GM12864 (cell line): ENCODE data around the gene EPS15.

Experiments used
- DNase-seq: peaks from one replicate; pipeline ENCODE4 v3.0.0-alpha.2; 2011; ENCODE audit warnings: low read depth
- H3K4me3 ChIP-seq: 2 replicates; pipeline ENCODE4 v1.5.1; 2011; ENCODE audit warnings: mild to moderate bottlenecking, low read depth, low read length, control low read depth
- CTCF ChIP-seq: IDR thresholded peaks from 2 replicates; pipeline ENCODE4 v1.5.1; 2011; ENCODE audit warnings: low read depth, mild to moderate bottlenecking, moderate library complexity, low read length, control low read depth, inconsistent platforms; ENCODE audit errors: missing control alignments

Gene EPS15

DNA sequence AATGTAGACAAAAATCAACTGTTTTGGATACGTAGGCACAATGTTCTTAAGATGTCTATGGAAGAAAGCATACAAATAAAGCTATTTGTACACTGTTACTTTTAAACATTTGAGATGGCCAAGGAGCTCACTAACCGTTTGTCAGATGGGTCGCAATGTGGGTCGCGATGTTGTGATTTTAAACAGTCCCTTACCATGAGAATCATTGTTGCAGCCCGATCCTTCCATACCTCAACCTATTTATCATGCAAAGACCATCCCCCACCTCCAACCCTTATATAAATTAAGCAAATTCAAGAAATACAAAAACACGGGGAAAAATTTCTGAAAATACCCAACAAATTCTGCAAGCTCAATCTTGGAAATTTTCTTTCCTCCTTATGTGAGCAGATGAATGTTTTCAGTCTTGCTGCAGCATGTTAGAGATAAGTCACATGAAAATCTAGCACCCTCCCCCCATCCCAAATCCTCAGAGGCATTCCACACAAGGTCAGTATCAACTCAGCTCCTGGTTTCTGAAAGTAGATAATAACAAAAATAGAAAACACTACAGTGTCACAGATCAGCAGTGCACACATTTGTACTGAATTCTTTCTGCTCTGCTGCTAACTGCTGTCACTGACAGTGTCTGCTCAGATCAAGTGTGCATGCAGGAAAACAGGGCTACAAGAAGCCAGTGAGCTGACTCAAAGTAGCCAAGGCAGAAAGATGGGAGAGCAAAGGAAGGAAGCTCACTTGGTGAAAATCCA, 95.8 kb downstream of the EPS15 start:
- no peak for DNase-seq
- no peak for TF ChIP-seq CTCF
- H3K4me3 ChIP-seq: no peak overlapping the region

DNA sequence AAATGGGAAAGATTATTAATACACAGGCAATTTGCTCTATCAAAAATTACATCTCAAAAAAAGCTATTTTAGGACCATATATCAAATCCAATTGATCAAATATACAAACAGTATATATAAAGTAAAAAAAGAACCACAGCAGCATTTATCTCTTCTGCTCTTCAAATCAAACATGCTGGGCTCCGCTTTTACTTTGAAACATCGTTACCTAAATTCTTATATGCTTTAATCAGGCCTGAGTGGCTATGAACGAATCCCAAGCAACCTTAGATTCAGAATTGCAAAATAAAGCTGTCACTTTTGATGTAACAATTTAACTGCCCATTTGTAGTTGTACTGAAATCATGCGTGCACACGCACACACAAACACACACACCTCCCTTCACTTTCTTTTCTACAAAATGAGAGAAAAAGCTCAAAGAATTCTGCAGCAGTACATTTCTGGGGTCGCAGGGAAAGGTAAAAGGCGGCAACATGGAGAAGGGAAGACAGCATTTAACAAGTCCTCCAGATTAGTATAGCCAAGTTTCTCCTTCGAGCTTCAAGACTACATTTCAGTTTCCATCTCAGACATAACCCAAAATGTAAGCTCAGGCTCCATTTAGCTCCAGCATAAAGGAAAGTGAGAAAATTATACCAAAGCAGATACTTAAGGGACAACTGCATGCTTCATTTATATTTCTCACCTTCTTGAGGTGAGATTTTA, 96.5 kb downstream of the EPS15 start:
- DNase-seq: no peak
- H3K4me3 ChIP-seq: no peak overlapping the region
- TF ChIP-seq CTCF: no peak

DNA sequence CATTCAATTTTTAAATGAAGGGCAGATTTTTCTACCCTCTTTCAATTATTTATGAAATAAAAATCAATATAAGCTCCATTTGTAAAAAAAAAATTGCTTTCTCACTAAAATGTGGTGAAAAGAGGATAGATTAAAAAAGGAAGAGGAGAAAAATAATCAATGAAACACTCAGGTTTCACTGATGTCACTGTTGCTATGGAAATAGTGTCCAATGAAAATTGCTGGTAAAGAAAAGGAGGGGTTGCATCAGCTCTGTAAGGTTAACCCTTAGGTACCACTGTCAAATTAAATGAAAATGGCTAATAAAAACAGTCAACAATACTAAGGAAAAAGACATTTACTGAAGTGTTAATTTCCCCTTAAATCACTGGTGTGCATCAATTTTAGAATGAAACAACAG, 97.1 kb downstream of the EPS15 start:
- no peak for DNase-seq
- no peak for TF ChIP-seq CTCF
- no peak overlapping the region for H3K4me3 ChIP-seq

DNA sequence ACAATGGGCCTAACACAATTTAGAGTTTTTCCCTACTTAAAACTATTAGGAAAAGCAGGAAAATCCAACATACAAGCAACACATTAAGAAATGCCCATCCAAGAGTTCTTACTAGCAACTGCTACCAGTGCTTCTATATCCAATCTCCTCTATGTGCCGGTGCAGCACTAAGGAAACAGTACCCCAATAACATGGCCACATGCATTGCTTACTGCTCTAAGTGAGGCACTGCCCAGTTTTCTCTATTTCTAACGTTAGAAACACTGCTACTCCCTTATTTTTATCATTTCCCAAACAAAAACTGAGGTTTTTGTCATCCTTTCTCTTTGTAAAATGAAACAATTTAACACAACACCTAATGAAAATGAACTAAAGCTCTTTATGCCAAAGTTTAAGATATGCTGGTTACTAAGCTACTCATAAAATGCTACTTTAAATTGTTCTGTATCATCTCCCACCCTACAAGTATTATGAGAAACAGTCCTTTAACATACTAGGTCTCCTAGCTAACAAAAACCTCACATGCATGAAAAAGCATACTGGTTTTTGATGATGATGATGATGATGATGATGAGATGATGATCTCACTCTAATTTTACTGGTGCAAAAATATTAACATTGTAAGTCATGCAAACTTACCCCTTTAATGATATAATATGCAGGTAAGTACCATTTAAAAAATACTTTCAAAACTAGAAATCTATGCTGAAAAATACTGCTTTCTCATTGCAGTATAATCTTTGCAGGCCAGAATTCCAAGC, 98.0 kb downstream of the EPS15 start:
- no peak for DNase-seq
- no peak for TF ChIP-seq CTCF
- no peak overlapping the region for H3K4me3 ChIP-seq

DNA sequence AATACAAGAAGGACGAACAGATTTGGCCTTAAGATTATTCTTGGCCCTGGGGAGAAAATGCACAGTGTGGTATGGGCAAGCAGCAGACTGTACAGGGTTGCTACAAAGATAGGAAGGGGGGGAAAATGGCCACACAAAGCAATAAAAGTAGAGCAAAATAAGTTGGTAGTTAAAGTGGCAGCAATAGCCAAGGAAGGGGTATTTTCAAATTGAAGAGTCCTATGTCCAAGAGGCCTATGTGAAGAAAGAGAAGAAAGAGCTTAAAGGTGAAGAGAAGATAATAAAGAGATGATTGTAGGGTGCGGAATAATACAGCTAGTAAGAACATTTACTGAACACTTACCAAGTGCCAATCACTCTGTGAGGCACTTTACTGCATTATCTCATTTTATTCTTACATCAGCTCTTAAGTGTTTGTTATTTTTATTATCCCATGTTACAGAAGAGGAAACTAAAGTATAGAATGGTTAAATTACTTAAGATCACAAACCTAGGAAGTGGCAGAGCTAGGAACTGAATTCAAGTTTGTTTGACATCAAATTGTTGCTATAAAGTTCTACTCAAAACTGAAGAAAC, 100.6 kb downstream of the EPS15 start:
- DNase-seq: no peak
- TF ChIP-seq CTCF: no peak
- H3K4me3 ChIP-seq: no peak overlapping the region

GRCh38 chr1:51417496-51418383, 101.3 kb downstream of the EPS15 start:
- DNase-seq: no peak
- no peak overlapping the region for H3K4me3 ChIP-seq
- no peak for TF ChIP-seq CTCF
